ENCODE data around the gene LIAS.
A peak's percentile ranks its signal among the peaks of the same experiment; 100 is the strongest.
"Not testable (repeated sequence)": the region's sequence is repeated elsewhere in the genome, so short reads cannot be mapped to it uniquely, and the experiment has no call there.

LIAS gene

GRCh38 chr4:39458505-39459300, at the start of gene LIAS, which contains the start of gene RPL9:
LIAS (plus strand) TSS chr4:39459056; CDS start chr4:39459118, 62 bp downstream.
RPL9 (minus strand) TSS chr4:39458922; CDS start chr4:39458439, 483 bp downstream.
- Histone ChIP-seq H3K27me3 (no peaks in the 10 kb centered on the region), H3K4me3 (ENCODE audit: low read depth in 1 of 2, low read length in 1 of 2) (peak within 1 kb of the TSS; percentile 97), H3K27ac (peak within 1 kb of the TSS; percentile 94), H3K9me3 (no peaks in the 10 kb centered on the region), H3K36me3 (peaks cover 47% of the 10 kb centered on the region), H3K4me1 (ENCODE audit: control insufficient read depth in 1 of 2, insufficient read depth in 1 of 2, low read depth in 1 of 2, low read length in 1 of 2) (peaks cover 25 to 28% of the 10 kb centered on the region in 2 experiments)
- TF ChIP-seq CTCF (IDR thresholded peaks at IDR 0.05) = no peak

- no peaks in the 10 kb centered on the region for H3K9me3 ChIP-seq
- no peak for TF ChIP-seq CTCF (IDR thresholded peaks at IDR 0.05)
- H3K27me3 ChIP-seq = no peaks in the 10 kb centered on the region
- H3K27ac ChIP-seq = no peak overlapping the region
- H3K4me1 ChIP-seq (ENCODE audit: control insufficient read depth in 1 of 2, insufficient read depth in 1 of 2, low read depth in 1 of 2, low read length in 1 of 2) = no peaks in the 10 kb centered on the region
- no peaks in the 10 kb centered on the region for H3K36me3 ChIP-seq
- H3K4me3 ChIP-seq (ENCODE audit: low read depth in 1 of 2, low read length in 1 of 2) = no peak overlapping the region
These were observed 48.4 kb upstream of the LIAS start for GRCh38 chr4:39410415-39410814.

- H3K36me3 ChIP-seq; H3K4me3 ChIP-seq (ENCODE audit: low read depth in 1 of 2, low read length in 1 of 2): not testable (repeated sequence)
These were observed 47.3 kb upstream of the LIAS start for GRCh38 chr4:39411561-39411960.

GRCh38 chr4:39415678-39416283, 43.1 kb upstream of the LIAS start:
- H3K27ac ChIP-seq = no peak overlapping the region
- no peaks in the 10 kb centered on the region for H3K9me3 ChIP-seq
- H3K36me3 ChIP-seq = no peaks in the 10 kb centered on the region
- no peaks in the 10 kb centered on the region for H3K27me3 ChIP-seq
- H3K4me1 ChIP-seq (ENCODE audit: control insufficient read depth in 1 of 2, insufficient read depth in 1 of 2, low read depth in 1 of 2, low read length in 1 of 2) = no peaks in the 10 kb centered on the region
- no peak overlapping the region for H3K4me3 ChIP-seq (ENCODE audit: low read depth in 1 of 2, low read length in 1 of 2)
- TF ChIP-seq CTCF (IDR thresholded peaks at IDR 0.05) = no peak

More at GRCh38 chr4:39411561-39411960, 47.3 kb upstream of the LIAS start:
- not testable (repeated sequence) for H3K27ac ChIP-seq; H3K27me3 ChIP-seq; H3K9me3 ChIP-seq; H3K4me1 ChIP-seq (ENCODE audit: control insufficient read depth in 1 of 2, insufficient read depth in 1 of 2, low read depth in 1 of 2, low read length in 1 of 2)

DNA sequence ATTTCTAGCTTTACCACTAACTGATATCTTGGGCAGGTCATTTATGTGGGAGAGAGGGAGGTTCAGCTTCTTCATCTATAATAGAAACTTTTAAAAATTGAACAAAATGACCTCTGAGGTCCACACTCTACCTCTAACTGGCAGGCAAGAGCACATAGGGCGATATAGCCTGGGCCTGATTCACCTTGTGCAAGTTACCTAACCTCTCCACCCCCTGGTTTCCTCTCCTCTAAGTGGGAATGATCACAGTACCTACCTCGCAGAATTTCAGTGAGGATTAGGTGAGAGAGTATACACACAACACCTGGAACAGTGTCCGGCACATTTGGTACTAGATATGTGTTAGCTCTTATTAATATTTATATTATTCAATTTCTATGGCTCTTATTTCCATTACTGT, 36.6 kb upstream of the LIAS start:
- Histone ChIP-seq H3K27me3 (no peaks in the 10 kb centered on the region), H3K4me3 (ENCODE audit: low read depth in 1 of 2, low read length in 1 of 2) (no peak overlapping the region), H3K4me1 (ENCODE audit: control insufficient read depth in 1 of 2, insufficient read depth in 1 of 2, low read depth in 1 of 2, low read length in 1 of 2) (no peaks in the 10 kb centered on the region), H3K36me3 (no peaks in the 10 kb centered on the region), H3K27ac (no peak overlapping the region), H3K9me3 (no peaks in the 10 kb centered on the region)
- no peak for TF ChIP-seq CTCF (IDR thresholded peaks at IDR 0.05)

GRCh38 chr4:39425297-39425696, 33.6 kb upstream of the LIAS start:
- H3K27me3 ChIP-seq; H3K9me3 ChIP-seq; H3K4me3 ChIP-seq (ENCODE audit: low read depth in 1 of 2, low read length in 1 of 2); H3K4me1 ChIP-seq (ENCODE audit: control insufficient read depth in 1 of 2, insufficient read depth in 1 of 2, low read depth in 1 of 2, low read length in 1 of 2); H3K27ac ChIP-seq; H3K36me3 ChIP-seq: not testable (repeated sequence)
